Astrocyte (in vitro differentiated cells and primary cell): ENCODE results near the gene FAM50A.

Experiments
- CTCF ChIP-seq: IDR thresholded peaks from 2 replicates; pipeline ENCODE4 v1.5.1; 2011; ENCODE audit warnings: low read depth, mild to moderate bottlenecking, inconsistent platforms, low read length, moderate library complexity; ENCODE audit not compliant: insufficient read depth
- EZH2 ChIP-seq: IDR thresholded peaks from 2 replicates; pipeline ENCODE4 v1.6.1; 2012; ENCODE audit warnings: mild to moderate bottlenecking, low read length, inconsistent platforms; ENCODE audit not compliant: insufficient read depth

DNA sequence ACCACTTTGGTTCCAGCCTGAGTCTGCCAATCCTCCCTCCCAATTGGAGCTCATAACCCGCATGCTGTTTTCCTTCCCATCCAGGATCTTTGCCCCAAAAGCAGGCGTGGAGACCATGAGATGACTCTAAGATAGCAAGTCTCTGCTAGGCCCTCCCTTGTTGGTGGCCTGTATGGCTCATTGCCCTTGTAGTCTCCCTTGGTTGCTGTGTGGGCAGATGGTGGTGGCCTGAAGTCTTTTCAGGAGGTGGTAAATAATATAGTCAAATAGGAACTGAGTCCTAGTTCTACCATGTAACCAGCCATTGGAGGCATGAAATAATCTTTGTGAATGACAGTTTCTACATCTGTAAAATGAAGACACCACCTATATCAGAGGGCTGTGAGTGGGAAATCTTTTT, 14.2 kb upstream of the FAM50A start:
- TF ChIP-seq CTCF = no peak
- TF ChIP-seq EZH2 = no peak
